Measurements from ENCODE around the gene RPL38.

Gene RPL38

DNA sequence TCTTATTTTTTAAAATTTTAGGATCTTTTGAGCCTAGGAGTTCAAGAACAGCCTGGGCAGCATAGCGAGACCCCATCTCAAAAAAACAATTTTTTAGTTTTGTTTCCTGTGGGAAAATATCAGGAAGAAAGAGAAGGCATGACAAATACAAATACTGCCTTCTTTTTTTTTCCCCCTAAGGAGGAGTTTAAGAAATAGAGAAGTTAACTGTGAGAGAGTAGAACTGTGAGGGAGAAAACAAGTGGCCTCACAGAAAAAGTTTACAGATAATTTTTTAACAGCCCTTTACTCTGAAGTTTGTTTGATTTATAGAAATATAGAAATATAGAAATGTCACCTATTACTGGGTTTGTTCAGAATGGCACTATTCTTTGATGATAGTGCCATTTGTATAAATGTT, 31.0 kb downstream of the RPL38 start (continued):
- TF ChIP-seq, protein P1, sequence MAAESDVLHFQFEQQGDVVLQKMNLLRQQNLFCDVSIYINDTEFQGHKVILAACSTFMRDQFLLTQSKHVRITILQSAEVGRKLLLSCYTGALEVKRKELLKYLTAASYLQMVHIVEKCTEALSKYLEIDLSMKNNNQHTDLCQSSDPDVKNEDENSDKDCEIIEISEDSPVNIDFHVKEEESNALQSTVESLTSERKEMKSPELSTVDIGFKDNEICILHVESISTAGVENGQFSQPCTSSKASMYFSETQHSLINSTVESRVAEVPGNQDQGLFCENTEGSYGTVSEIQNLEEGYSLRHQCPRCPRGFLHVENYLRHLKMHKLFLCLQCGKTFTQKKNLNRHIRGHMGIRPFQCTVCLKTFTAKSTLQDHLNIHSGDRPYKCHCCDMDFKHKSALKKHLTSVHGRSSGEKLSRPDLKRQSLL (tag by site-specific recombination; IDR thresholded peaks at IDR 0.05), result no peak
- TF ChIP-seq ZNF776 (tag by site-specific recombination; IDR thresholded peaks at IDR 0.05; ENCODE audit: borderline replicate concordance), result no peak
- no peak for TF ChIP-seq GLI4 (tag by site-specific recombination; IDR thresholded peaks at IDR 0.05)
- no peak for TF ChIP-seq ZNF670 (tag by site-specific recombination; IDR thresholded peaks at IDR 0.05; ENCODE audit: low read depth)
- TF ChIP-seq ZNF184 (tag by site-specific recombination; IDR thresholded peaks at IDR 0.05), result no peak
- no peak for TF ChIP-seq ZNF416 (tag by site-specific recombination; IDR thresholded peaks at IDR 0.05)
- TF ChIP-seq, protein P2, sequence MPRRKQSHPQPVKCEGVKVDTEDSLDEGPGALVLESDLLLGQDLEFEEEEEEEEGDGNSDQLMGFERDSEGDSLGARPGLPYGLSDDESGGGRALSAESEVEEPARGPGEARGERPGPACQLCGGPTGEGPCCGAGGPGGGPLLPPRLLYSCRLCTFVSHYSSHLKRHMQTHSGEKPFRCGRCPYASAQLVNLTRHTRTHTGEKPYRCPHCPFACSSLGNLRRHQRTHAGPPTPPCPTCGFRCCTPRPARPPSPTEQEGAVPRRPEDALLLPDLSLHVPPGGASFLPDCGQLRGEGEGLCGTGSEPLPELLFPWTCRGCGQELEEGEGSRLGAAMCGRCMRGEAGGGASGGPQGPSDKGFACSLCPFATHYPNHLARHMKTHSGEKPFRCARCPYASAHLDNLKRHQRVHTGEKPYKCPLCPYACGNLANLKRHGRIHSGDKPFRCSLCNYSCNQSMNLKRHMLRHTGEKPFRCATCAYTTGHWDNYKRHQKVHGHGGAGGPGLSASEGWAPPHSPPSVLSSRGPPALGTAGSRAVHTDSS (tag by site-specific recombination; IDR thresholded peaks at IDR 0.05), result no peak
- TF ChIP-seq, protein P3, sequence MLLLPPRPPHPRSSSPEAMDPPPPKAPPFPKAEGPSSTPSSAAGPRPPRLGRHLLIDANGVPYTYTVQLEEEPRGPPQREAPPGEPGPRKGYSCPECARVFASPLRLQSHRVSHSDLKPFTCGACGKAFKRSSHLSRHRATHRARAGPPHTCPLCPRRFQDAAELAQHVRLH (tag by site-specific recombination; IDR thresholded peaks at IDR 0.05), result no peak

DNA sequence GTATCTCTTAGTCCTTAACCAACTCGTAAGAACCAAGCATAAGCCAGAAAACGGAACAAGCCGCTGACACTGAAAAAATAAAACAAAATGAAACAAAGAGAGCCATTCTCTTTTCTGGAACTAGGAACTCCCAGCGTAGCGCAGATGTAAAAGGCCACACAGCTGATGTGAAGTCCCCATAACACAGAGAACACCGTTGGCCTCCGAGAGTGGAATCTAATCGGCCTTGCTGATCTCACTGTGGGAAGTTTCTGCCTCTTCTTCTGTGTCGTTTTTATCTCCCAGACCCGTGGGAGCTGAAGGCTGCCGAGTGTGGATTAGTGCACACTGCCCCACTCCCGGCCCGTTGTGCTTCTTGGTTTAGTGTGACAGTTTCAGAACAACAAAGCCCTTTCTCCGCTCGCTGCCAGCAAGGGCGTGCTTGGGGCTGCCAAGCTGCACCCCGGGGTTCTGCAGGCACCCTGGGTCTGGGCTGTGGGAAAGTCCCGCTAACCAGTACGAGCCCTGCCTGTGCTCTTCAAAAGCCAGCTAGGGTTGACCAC, 31.6 kb downstream of the RPL38 start:
- Histone ChIP-seq H3K27ac (ENCODE audit: extremely low read depth, low read depth, low read length) (no peak overlapping the region), H3K36me3 (ENCODE audit: control insufficient read depth in 2 of 2, insufficient read depth in 1 of 2, low read length in 2 of 2) (peaks cover 0 to 12% of the 10 kb centered on the region in 2 experiments; a peak in 1 of 3 replicates), H3K4me3 (ENCODE audit: low read depth, low read length) (no peak overlapping the region), H3K4me1 (ENCODE audit: control insufficient read depth, insufficient read depth, low read length) (no peaks in the 10 kb centered on the region), H3K9me3 (ENCODE audit: control insufficient read depth, insufficient read depth, low read depth, low read length) (no peaks in the 10 kb centered on the region)
- CTCF ChIA-PET, result interaction anchor here (0.9 kb wide), 1 partner anchor 49 kb away, joined by 3 read pairs; no protein-coding TSS in a partner anchor
- TF ChIP-seq ZNF341 (tag by site-specific recombination; IDR thresholded peaks at IDR 0.05; ENCODE audit: low read depth) (no peak), ZBTB7A (tag by site-specific recombination; IDR thresholded peaks at IDR 0.05; ENCODE audit: low read depth) (no peak), RBAK (tag by site-specific recombination; IDR thresholded peaks at IDR 0.05) (no peak), ZFP69B (tag by site-specific recombination; IDR thresholded peaks at IDR 0.05) (no peak), ZNF837 (tag by site-specific recombination; IDR thresholded peaks at IDR 0.05) (no peak), ZNF140 (tag by site-specific recombination; IDR thresholded peaks at IDR 0.05) (no peak), ZEB2 (tag by site-specific recombination; IDR thresholded peaks at IDR 0.05) (no peak)
- TF ChIP-seq, protein P4, sequence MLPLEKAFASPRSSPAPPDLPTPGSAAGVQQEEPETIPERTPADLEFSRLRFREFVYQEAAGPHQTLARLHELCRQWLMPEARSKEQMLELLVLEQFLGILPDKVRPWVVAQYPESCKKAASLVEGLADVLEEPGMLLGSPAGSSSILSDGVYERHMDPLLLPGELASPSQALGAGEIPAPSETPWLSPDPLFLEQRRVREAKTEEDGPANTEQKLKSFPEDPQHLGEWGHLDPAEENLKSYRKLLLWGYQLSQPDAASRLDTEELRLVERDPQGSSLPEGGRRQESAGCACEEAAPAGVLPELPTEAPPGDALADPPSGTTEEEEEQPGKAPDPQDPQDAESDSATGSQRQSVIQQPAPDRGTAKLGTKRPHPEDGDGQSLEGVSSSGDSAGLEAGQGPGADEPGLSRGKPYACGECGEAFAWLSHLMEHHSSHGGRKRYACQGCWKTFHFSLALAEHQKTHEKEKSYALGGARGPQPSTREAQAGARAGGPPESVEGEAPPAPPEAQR (tag by site-specific recombination; IDR thresholded peaks at IDR 0.05), result no peak
- POLR2A ChIA-PET, result no interaction called here

DNA sequence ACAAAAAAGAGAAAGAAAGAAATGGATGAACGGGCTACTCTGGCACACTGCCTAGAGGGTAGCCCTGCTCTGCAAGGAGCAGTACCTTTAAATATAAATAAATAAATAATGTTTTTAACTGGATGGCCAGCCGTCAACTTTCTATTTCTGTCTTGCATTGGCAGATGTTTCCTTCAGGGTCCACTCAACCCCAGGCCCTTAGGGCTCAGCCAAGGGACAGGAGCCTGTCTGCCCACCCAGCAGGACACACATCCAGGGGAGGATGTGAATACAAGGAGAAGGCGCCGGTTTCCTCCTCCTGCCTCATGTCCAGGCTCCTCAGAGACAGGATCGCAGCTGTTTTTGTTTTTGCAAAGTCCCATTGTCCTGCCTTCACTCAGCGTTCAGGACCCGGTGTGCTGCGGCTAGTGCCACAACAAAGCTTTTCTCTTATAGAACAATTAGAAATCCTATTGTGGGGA, 32.5 kb downstream of the RPL38 start:
- TF ChIP-seq SALL2 (tag by site-specific recombination; IDR thresholded peaks at IDR 0.05; ENCODE audit: borderline replicate concordance) (no peak), ZNF221 (tag by site-specific recombination; IDR thresholded peaks at IDR 0.05; ENCODE audit: borderline replicate concordance) (no peak)
- H3K36me3 ChIP-seq (ENCODE audit: control insufficient read depth in 2 of 2, insufficient read depth in 1 of 2, low read length in 2 of 2), result peaks cover 0 to 9% of the 10 kb centered on the region in 2 experiments; a peak in 1 of 3 replicates
- no peak overlapping the region for H3K4me3 ChIP-seq (ENCODE audit: low read depth, low read length)
- no peak overlapping the region for H3K27ac ChIP-seq (ENCODE audit: extremely low read depth, low read depth, low read length)
- POLR2A ChIA-PET, result no interaction called here
- H3K9me3 ChIP-seq (ENCODE audit: control insufficient read depth, insufficient read depth, low read depth, low read length), result no peaks in the 10 kb centered on the region
- CTCF ChIA-PET, result interaction anchor here (1.2 kb wide), 1 partner anchor 17 kb away, joined by 3 read pairs; no protein-coding TSS in a partner anchor
- no peaks in the 10 kb centered on the region for H3K4me1 ChIP-seq (ENCODE audit: control insufficient read depth, insufficient read depth, low read length)

All from HEK293 (cell line).